Breast epithelium (tissue), 4 donors: Measurements from ENCODE around the gene IQGAP2. TPM values are rescaled to one million over a fixed set of nuclear protein-coding genes. Genes with fewer than 3 reads are reported as not detected.

Source experiments
- DNase-seq, 2 donors: peaks; one replicate each; pipeline ENCODE4 v3.0.0-alpha.2; 2019; ENCODE audit warnings: low spot score in 2 of 2
- H3K27ac ChIP-seq, 2 donors: fragments of 200-600 bp; sonication (generic) in 1 of 2; one replicate each; pipeline ENCODE4 v1.5.1; 2016 to 2019; ENCODE audit warnings: mild to moderate bottlenecking in 1 of 2
- H3K27me3 ChIP-seq, 2 donors: fragments of 200-600 bp; sonication (generic) in 1 of 2; one replicate each; pipeline versions ENCODE4 v1.5.1 to v1.6.0; 2017 to 2019; ENCODE audit warnings: control low read depth in 1 of 2, mild to moderate bottlenecking in 1 of 2
- H3K36me3 ChIP-seq: fragments of 200-600 bp; one replicate; pipeline ENCODE4 v1.5.1; 2019
- H3K4me1 ChIP-seq, 2 donors: fragments of 200-600 bp; sonication (generic); one replicate each; pipeline ENCODE4 v1.5.1; 2016 to 2019; ENCODE audit warnings: control low read depth in 1 of 2
- H3K4me3 ChIP-seq, 3 donors: fragments of 200-600 bp; sonication (generic); 1 replicate in 2 of 3; 2 replicates in 1 of 3; pipeline ENCODE4 v1.5.1; 2016 to 2019; ENCODE audit warnings: mild to moderate bottlenecking in 3 of 3, moderate library complexity in 2 of 3
- H3K9me3 ChIP-seq, 2 donors: fragments of 200-600 bp; sonication (generic) in 1 of 2; one replicate each; pipeline ENCODE4 v1.5.1; 2016 to 2019; ENCODE audit warnings: control low read depth in 1 of 2
- CTCF ChIP-seq, 3 donors: fragments of 450-650 bp; IDR thresholded peaks; one replicate each; pipeline ENCODE4 v1.5.1; 2016 to 2017; ENCODE audit warnings: antibody characterized with exemption in 3 of 3, mild to moderate bottlenecking in 3 of 3, moderate library complexity in 3 of 3
- POLR2A ChIP-seq: fragments of 450-650 bp; IDR thresholded peaks from one replicate; pipeline ENCODE4 v1.6.1; 2016; ENCODE audit warnings: antibody characterized with exemption, mild to moderate bottlenecking, moderate library complexity
- POLR2AphosphoS5 ChIP-seq, 3 donors: sonication (generic); formaldehyde crosslinking; IDR thresholded peaks; one replicate each; pipeline ENCODE4 v1.6.1; 2017; ENCODE audit warnings: antibody characterized with exemption in 3 of 3
- intact Hi-C: fragments of 100-400 bp; cut with DNase I; formaldehyde crosslinking; loops from one replicate; pipeline ENCODE4 v1.15.1; 2023; ENCODE audit warnings: low total_unique reads
- total RNA-seq, 3 donors: library from RNA; depleted of rRNA; stranded (reverse); fragments of >200 nt; gene quantifications; one replicate each; pipeline ENCODE4 v1.1.0, GENCODE V29; 2016

Gene IQGAP2
- total RNA-seq, 3 donors from 2014 or later = 31.7 to 70.2 (median 44.6) TPM

DNA sequence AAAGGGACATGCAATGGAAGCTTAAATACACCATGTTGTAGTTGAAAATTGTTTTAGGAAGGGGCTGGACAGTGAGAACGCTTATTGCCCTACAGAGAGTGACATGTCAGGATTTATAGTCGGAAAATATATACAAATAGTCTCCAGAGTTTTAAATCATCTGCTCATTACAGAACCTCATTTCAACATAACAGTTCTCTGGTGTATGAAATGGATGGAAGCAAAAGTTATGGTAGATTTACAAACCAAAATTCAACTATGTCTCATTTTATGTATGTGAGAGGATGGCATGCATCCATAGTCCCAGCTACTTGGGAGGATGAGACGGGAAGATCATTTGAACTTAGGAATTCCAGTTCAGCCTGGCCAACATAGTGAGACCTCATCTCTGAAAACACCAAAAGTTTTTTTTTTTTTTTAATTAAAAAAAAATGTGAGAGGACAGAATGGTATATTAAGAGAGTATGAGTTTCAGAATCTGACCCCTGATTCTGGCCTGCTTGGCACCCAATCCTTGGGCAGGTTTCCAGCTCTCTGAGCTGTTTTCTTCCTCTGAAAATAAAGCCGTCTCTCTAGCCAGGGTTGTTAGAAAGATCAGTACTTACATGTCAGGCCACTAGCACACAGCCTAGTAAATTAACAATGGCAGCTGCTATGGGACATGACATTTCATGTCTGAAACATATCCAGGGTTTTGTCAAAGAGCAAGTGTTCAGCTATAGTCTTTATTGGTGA is 40.1 kb downstream of the IQGAP2 start:
- no peak overlapping the region for H3K27ac ChIP-seq
- intact Hi-C loops = no loop called here
- no peaks in the 10 kb centered on the region for H3K4me1 ChIP-seq
- H3K27me3 ChIP-seq = no peaks in the 10 kb centered on the region
- no peak overlapping the region for H3K4me3 ChIP-seq
- H3K36me3 ChIP-seq = no peaks in the 10 kb centered on the region
- TF ChIP-seq CTCF (IDR thresholded peaks at IDR 0.05) = no peak
- no peak for DNase-seq
- no peaks in the 10 kb centered on the region for H3K9me3 ChIP-seq

DNA sequence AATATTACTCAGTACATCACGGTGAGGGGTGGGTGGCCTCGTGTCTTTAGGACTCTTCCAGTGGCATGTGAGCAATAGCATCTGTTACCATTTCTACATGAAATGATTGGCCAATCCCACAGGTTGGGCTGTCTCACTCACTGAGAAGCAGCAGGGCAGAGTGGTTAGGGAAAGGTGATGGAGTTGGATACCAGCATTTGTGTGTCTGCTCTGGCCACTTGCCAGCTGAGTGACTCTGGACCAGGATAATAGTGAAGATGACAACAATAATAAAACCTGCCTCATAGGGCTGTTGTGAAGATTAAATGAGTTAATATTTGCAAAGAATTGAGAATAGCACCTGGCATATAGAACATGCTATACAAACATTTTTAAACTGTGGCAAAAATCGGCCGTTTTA is 42.0 kb downstream of the IQGAP2 start:
- no peaks in the 10 kb centered on the region for H3K36me3 ChIP-seq
- H3K4me1 ChIP-seq = no peaks in the 10 kb centered on the region
- H3K4me3 ChIP-seq = no peak overlapping the region
- H3K27me3 ChIP-seq = no peaks in the 10 kb centered on the region
- no peak overlapping the region for H3K27ac ChIP-seq
- no peaks in the 10 kb centered on the region for H3K9me3 ChIP-seq
- TF ChIP-seq POLR2AphosphoS5 (IDR thresholded peaks at IDR 0.05) (no peak), POLR2A (no peak), CTCF (IDR thresholded peaks at IDR 0.05) (no peak)
- no peak for DNase-seq
- intact Hi-C loops = no loop called here

DNA sequence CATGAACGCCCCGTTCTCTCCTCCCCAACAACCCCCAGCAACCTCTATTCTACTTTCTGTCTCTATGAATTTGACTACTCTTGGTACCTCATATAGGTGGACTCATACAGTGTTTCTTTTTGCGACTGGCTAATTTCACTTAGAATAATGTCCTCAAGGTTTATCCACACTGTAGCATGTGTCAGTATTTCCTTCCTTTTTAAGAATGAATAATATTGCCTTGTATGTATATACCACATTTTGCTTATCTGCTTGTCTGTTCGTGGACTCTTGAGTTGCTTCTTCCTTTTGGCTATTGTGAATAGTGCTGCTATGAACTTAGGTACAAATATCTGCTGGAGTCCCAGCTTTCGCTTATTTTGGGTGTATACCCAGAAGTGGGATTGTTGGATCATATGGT is 42.7 kb downstream of the IQGAP2 start:
- Histone ChIP-seq H3K4me1 (no peaks in the 10 kb centered on the region), H3K9me3 (no peaks in the 10 kb centered on the region), H3K4me3 (no peak overlapping the region), H3K36me3 (no peaks in the 10 kb centered on the region), H3K27me3 (no peaks in the 10 kb centered on the region), H3K27ac (no peak overlapping the region)
- intact Hi-C loops = no loop called here
- TF ChIP-seq CTCF (IDR thresholded peaks at IDR 0.05) (no peak), POLR2AphosphoS5 (IDR thresholded peaks at IDR 0.05) (no peak), POLR2A (no peak)
- no peak for DNase-seq

GRCh38 chr5:76446776-76447175 is 43.7 kb downstream of the IQGAP2 start:
- no peak overlapping the region for H3K4me3 ChIP-seq
- no peak overlapping the region for H3K27ac ChIP-seq
- H3K36me3 ChIP-seq = no peaks in the 10 kb centered on the region
- intact Hi-C loops = no loop called here
- TF ChIP-seq POLR2AphosphoS5 (IDR thresholded peaks at IDR 0.05) = no peak
- TF ChIP-seq POLR2A = no peak
- no peak for TF ChIP-seq CTCF (IDR thresholded peaks at IDR 0.05)
- DNase-seq = no peak
- H3K9me3 ChIP-seq = no peaks in the 10 kb centered on the region
- no peaks in the 10 kb centered on the region for H3K27me3 ChIP-seq
- H3K4me1 ChIP-seq = no peaks in the 10 kb centered on the region

- H3K9me3 ChIP-seq = no peaks in the 10 kb centered on the region
- no peaks in the 10 kb centered on the region for H3K4me1 ChIP-seq
- intact Hi-C loops = no loop called here
- TF ChIP-seq POLR2AphosphoS5 (IDR thresholded peaks at IDR 0.05) (no peak), POLR2A (no peak), CTCF (IDR thresholded peaks at IDR 0.05) (no peak)
- H3K36me3 ChIP-seq = no peaks in the 10 kb centered on the region
- H3K27ac ChIP-seq = no peak overlapping the region
- DNase-seq = no peak
- no peaks in the 10 kb centered on the region for H3K27me3 ChIP-seq
- H3K4me3 ChIP-seq = no peak overlapping the region
These were observed 46.5 kb downstream of the IQGAP2 start for GRCh38 chr5:76449606-76450005.
